ENCODE data around the gene EFCAB6.

EFCAB6 gene

GRCh38 chr22:43835166-43835565, 23.1 kb upstream of the EFCAB6 start:
- no peak for TF ChIP-seq CTCF (IDR thresholded peaks at IDR 0.05; ENCODE audit: insufficient read depth, low read depth, low read length, missing control alignments)
- H3K4me3 ChIP-seq (ENCODE audit: low read depth, low read length), result no peak overlapping the region
- no peak for DNase-seq (ENCODE audit: low read depth)

GRCh38 chr22:43833286-43834240, 21.5 kb upstream of the EFCAB6 start:
- DNase-seq (ENCODE audit: low read depth), result no peak
- no peak for TF ChIP-seq CTCF (IDR thresholded peaks at IDR 0.05; ENCODE audit: insufficient read depth, low read depth, low read length, missing control alignments)
- H3K4me3 ChIP-seq (ENCODE audit: low read depth, low read length), result no peak overlapping the region

- DNase-seq (ENCODE audit: low read depth), result no peak
- no peak overlapping the region for H3K4me3 ChIP-seq (ENCODE audit: low read depth, low read length)
- no peak for TF ChIP-seq CTCF (IDR thresholded peaks at IDR 0.05; ENCODE audit: insufficient read depth, low read depth, low read length, missing control alignments)
Measured at GRCh38 chr22:43832393-43833265, 20.5 kb upstream of the EFCAB6 start.

DNA sequence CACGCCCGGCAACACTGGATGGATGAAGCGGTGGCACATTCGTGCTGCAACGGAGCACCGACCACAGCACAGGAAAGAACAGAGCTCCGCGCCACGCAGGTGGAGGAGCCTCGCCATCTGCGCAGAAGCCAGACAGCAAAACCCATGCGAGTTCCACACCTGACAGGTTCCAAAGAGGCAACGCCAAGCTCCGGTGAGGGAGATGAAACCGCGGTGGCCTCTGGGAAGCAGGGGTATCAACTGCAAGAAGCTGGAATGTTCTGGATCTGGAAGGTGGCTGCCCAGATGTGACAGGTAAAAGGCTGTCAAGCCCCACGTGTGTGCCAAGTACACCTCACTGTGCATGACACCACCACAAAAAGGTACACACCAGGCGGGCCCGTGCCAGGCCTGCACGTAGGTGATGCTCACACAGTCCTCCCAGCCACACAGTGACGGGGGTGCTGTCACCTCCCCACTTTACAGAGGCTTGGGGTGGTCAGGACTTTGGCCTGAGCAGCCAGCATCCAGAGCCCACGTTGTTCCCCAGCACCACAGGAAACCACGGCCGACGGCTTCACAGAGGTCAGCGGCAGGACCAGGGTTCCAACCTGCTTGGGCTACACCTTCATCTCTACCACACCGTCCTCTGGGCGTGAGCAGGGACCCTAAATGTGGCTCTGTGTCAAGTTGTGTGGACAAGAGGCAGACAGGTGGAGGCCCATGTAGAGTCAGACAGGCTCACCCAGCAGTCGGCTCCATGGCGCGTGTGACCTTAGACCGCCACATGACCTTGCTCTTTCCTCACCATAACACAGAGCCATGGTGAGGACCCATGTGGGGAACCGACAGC, 19.7 kb upstream of the EFCAB6 start:
- TF ChIP-seq CTCF (IDR thresholded peaks at IDR 0.05; ENCODE audit: insufficient read depth, low read depth, low read length, missing control alignments), result no peak

DNA sequence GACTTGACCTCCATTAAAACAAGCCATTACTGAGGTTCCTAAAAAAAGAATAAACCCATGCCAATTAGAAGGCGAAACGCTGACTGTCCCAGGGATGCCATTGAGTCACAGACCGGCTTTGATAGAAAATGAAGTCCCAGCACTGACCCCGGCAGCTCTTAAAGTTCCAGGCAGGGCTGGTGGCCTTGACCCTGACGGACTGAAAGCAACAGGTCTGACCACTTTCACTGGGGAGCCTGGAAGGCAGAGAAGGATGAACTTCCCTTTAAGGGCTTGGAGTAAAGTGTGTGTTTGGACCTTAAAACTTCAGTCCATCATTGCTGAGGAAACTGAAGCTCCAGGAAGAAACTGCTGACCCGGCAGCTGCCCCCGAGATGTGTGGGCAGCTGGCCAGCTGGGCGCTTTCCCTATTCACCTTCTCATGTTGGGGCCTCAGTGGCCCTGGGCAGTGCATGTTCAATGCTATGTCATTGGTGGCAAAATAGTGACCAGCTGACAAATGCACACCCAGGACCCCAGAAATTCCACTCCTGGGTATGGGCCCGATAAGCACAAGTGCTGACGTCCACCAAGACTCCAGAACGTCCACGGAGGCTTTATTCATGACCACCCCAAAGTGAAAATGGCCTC, 18.9 kb upstream of the EFCAB6 start:
- no peak overlapping the region for H3K4me3 ChIP-seq (ENCODE audit: low read depth, low read length)
- TF ChIP-seq CTCF (IDR thresholded peaks at IDR 0.05; ENCODE audit: insufficient read depth, low read depth, low read length, missing control alignments), result no peak
- DNase-seq (ENCODE audit: low read depth), result no peak

More for the DNA sequence above, 19.7 kb upstream of the EFCAB6 start:
- H3K4me3 ChIP-seq (ENCODE audit: low read depth, low read length), result no peak overlapping the region
- no peak for DNase-seq (ENCODE audit: low read depth)
